TTC549 (cell line): ENCODE measurements around the gene PLEKHO2.

Experiments
- FAIRE-seq: peaks from 2 replicates; lab custom pipeline; 2012; peaks lifted over from hg19 to GRCh38; lab: Jason Lieb, UNC

The PLEKHO2 gene

DNA sequence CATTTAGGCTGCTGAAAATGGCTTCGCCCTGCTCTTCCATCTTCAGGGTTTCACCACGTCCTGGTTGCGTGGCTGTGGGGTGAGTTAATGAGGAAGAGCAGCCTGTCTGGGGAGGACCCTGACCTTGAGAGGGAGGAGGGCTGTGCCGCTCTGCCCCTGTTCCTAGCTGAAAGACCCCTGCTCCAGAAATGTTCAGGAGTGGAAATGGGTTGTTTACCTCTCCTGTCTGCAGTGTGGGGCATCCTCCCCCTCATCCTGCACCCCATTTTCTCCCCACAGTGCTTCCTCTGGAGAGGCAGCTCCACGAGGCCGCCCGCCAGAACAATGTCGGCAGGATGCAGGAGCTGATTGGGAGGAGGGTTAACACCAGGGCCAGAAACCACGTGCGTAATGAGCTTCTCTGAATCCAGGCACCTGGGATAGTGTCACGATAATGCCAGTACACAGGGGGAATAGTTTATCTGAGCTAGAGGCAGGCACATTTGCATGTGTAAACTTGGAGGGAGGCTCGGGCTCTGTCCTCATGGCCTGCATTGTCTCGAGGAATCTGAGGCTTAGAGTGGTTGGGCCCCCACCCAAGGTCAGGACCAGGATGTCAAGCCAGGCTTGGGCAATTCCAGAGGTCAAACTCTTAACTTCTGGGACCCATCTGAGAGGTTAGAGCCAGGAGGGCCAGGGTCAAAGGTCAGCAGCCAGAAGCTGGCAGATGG is 74.0 kb downstream of the PLEKHO2 start:
- no peak for FAIRE-seq

DNA sequence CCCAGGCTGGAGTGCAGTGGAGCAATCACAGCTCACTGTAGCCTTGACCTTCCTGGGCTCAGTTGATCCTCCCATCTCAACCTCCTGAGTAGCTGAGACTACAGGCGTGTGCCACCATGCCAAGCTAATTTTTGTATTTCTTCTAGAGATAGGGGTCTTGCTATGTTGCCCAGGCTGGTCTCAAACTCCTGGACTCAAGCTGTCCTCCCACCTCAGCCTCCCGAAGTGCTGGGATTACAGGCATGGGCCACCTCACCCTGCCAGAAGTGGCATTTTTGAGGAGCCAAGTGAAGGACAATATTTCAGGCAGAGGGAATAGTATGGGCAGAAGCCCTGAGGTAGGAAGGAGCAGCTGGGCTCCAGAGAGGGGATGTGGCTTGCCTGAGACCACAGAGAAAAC is 74.7 kb downstream of the PLEKHO2 start:
- no peak for FAIRE-seq

DNA sequence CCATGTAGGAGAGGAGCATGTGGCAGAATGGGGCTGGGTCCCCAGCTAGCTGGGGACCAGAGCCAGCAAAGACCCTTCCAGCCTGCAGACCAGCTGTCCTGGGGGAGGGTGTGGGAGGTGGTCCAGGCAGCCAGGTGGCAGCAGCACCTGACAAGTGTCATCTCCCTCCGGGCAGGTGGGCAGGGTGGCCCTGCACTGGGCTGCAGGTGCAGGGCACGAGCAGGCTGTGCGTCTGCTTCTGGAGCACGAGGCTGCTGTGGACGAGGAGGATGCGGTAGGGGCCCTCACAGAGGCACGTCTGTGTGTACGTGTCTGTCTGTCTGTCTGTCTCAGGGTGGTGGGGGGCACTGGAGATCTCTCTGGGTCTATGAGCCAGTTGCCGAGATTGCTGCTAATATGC is 75.5 kb downstream of the PLEKHO2 start:
- FAIRE-seq = no peak
